Measurements from ENCODE around the gene RNF220. TPM values are rescaled to one million over a fixed set of nuclear protein-coding genes. Genes with fewer than 3 reads are reported as not detected.

RNF220 gene
- total RNA-seq, 4 donors from 2014 or later = 45.8 to 169 (median 89.4) TPM

DNA sequence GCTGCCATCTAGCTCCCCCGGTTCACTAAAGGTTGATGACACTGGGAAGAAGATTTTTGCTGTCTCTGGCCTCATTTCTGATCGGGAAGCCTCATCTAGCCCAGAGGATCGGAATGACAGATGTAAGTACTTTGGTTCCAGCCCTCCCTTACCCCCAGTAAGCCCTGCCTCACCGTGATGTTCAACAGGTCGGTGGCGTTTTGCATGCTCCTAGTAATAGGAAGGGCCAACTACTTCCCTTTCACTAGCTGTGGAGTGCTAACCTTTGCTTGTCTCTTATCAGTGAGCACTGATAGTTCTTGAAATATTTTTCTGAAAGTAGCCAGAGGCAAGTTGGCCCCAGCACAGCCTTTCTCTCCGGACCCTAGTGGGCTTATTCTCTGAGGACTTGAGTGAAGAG lies 7.5 kb downstream of the RNF220 start:
- intact Hi-C loops (cut with DNase I; ENCODE audit: low total_unique reads) (no loop called here), in situ Hi-C loops (cut with MboI; ENCODE audit: low pct_ligation_motif_present in 1 of 4, low pct_unique_long_range_greater_than_20kb in 1 of 4, low sequenced_read_pairs in 3 of 4) (no loop called here)
- Histone ChIP-seq H3K36me3 (no peaks in the 10 kb centered on the region), H3K9me3 (no peaks in the 10 kb centered on the region), H3K27me3 (peaks cover 100% of the 10 kb centered on the region), H3K27ac (no peak overlapping the region), H3K4me1 (peaks cover 1 to 11% (median 9%) of the 10 kb centered on the region in 4 donors), H3K4me3 (no peak overlapping the region)
- TF ChIP-seq POLR2A (IDR thresholded peaks at IDR 0.05) (no peak), POLR2AphosphoS5 (IDR thresholded peaks at IDR 0.05) (no peak), EP300 (IDR thresholded peaks at IDR 0.05; ENCODE audit: low read depth) (no peak)
- TF ChIP-seq, protein P1, sequence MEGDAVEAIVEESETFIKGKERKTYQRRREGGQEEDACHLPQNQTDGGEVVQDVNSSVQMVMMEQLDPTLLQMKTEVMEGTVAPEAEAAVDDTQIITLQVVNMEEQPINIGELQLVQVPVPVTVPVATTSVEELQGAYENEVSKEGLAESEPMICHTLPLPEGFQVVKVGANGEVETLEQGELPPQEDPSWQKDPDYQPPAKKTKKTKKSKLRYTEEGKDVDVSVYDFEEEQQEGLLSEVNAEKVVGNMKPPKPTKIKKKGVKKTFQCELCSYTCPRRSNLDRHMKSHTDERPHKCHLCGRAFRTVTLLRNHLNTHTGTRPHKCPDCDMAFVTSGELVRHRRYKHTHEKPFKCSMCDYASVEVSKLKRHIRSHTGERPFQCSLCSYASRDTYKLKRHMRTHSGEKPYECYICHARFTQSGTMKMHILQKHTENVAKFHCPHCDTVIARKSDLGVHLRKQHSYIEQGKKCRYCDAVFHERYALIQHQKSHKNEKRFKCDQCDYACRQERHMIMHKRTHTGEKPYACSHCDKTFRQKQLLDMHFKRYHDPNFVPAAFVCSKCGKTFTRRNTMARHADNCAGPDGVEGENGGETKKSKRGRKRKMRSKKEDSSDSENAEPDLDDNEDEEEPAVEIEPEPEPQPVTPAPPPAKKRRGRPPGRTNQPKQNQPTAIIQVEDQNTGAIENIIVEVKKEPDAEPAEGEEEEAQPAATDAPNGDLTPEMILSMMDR (IDR thresholded peaks at IDR 0.05) = no peak
- DNase-seq = no peak
- 33 to 62% methylated on average over 1 to 7 of the region's 7 CpGs for WGBS, 2 donors (ENCODE audit: low coverage in 1 of 2)

DNA sequence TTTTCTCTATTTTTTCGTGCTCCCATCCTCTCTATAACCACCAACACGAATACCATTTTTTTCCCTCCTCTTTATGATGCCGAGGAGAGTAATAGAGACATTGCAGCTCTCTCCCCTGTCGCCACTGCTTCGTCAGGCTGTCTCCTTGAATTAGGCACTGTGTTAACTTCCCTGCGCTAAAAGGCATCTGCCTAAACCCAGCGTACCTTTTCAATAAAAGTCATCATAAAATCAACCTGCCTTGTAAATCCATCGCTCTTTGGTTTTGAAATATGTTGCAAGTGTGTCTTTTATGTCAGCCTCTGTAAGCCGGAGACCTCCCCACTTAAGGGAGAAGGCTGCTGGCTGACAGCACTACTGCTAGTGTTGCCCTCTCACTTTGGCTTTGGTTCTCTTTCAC lies 8.7 kb downstream of the RNF220 start:
- H3K36me3 ChIP-seq = no peaks in the 10 kb centered on the region
- intact Hi-C loops (cut with DNase I; ENCODE audit: low total_unique reads) = no loop called here
- in situ Hi-C loops (cut with MboI; ENCODE audit: low pct_ligation_motif_present in 1 of 4, low pct_unique_long_range_greater_than_20kb in 1 of 4, low sequenced_read_pairs in 3 of 4) = no loop called here
- WGBS, 2 donors (ENCODE audit: low coverage in 1 of 2) = 20 to 40% methylated on average over 7 to 9 of the region's 9 CpGs
- no peak overlapping the region for H3K27ac ChIP-seq
- H3K4me3 ChIP-seq = no peak overlapping the region
- H3K4me1 ChIP-seq = peaks cover 3 to 17% (median 11%) of the 10 kb centered on the region in 4 donors
- no peaks in the 10 kb centered on the region for H3K9me3 ChIP-seq
- H3K27me3 ChIP-seq = peaks cover 100% of the 10 kb centered on the region
- TF ChIP-seq POLR2AphosphoS5 (IDR thresholded peaks at IDR 0.05) (no peak), EP300 (IDR thresholded peaks at IDR 0.05; ENCODE audit: low read depth) (no peak), POLR2A (IDR thresholded peaks at IDR 0.05) (no peak)
- TF ChIP-seq, protein P1 (IDR thresholded peaks at IDR 0.05) = no peak
- DNase-seq = no peak

DNA sequence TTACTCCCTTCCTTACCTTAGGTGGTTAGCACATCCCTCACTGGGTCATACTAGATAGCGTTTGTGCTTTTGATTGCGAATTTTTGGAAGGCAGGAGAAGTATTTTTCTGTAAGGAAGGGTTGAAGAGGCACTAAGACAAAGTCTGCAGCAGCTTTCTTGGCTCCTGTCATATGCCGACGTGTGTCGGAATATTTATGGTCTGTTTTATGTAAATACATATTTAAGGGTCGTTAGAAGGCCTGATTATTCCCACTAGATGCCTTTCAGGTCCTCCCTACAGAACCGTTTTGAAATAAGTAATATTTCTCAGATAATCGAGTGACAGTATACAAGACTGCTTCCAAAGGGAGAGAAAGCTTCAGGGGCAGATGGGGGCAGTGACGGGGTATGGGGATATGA lies 10.0 kb downstream of the RNF220 start:
- Histone ChIP-seq H3K9me3 (no peaks in the 10 kb centered on the region), H3K4me3 (no peak overlapping the region), H3K27ac (no peak overlapping the region), H3K4me1 (peaks cover 3 to 16% (median 11%) of the 10 kb centered on the region in 4 donors), H3K36me3 (no peaks in the 10 kb centered on the region), H3K27me3 (peaks cover 100% of the 10 kb centered on the region)
- 28 to 40% methylated on average over 9 of the region's 9 CpGs for WGBS, 2 donors (ENCODE audit: low coverage in 1 of 2)
- DNase-seq = no peak
- no peak for TF ChIP-seq EP300 (IDR thresholded peaks at IDR 0.05; ENCODE audit: low read depth)
- TF ChIP-seq, protein P1 (IDR thresholded peaks at IDR 0.05) = no peak
- TF ChIP-seq POLR2A (IDR thresholded peaks at IDR 0.05) = no peak
- no peak for TF ChIP-seq POLR2AphosphoS5 (IDR thresholded peaks at IDR 0.05)
- intact Hi-C loops (cut with DNase I; ENCODE audit: low total_unique reads) = no loop called here
- in situ Hi-C loops (cut with MboI; ENCODE audit: low pct_ligation_motif_present in 1 of 4, low pct_unique_long_range_greater_than_20kb in 1 of 4, low sequenced_read_pairs in 3 of 4) = no loop called here

DNA sequence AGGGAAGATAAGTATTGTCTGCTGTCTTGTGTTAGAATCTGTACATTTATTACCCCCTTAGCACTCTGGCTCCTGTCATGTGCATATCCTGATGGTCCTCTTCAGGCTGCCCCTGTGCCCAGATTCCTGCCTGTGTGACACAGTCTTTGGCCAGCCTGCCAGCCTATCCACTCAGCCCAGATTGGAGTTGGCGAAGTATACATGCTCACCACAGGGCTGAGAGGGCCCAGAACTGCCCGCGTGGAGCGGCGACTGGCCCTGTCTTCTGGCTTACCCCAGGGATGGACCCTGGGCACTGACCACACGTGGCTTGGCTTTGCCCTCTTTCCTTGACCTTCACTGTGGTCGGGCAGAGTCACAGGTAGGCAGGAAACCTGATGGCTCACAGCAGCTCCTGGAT lies 11.4 kb downstream of the RNF220 start:
- Histone ChIP-seq H3K27me3 (peaks cover 98% of the 10 kb centered on the region), H3K4me3 (no peak overlapping the region), H3K27ac (no peak overlapping the region), H3K4me1 (peaks cover 3 to 16% (median 11%) of the 10 kb centered on the region in 4 donors), H3K9me3 (no peaks in the 10 kb centered on the region), H3K36me3 (no peaks in the 10 kb centered on the region)
- TF ChIP-seq POLR2AphosphoS5 (IDR thresholded peaks at IDR 0.05) (no peak), EP300 (IDR thresholded peaks at IDR 0.05; ENCODE audit: low read depth) (no peak), POLR2A (IDR thresholded peaks at IDR 0.05) (no peak)
- TF ChIP-seq, protein P1 (IDR thresholded peaks at IDR 0.05) = no peak
- in situ Hi-C loops (cut with MboI; ENCODE audit: low pct_ligation_motif_present in 1 of 4, low pct_unique_long_range_greater_than_20kb in 1 of 4, low sequenced_read_pairs in 3 of 4) = no loop called here
- intact Hi-C loops (cut with DNase I; ENCODE audit: low total_unique reads) = no loop called here
- DNase-seq = no peak
- WGBS, 2 donors (ENCODE audit: low coverage in 1 of 2) = 84% methylated on average over 7 of the region's 7 CpGs; no CpG with 5 or more reads in 1 of the 2 donors
